AG04450 (cell line): ENCODE results near the gene SDK1. TPM values are rescaled to one million over a fixed set of nuclear protein-coding genes. Genes with fewer than 3 reads are reported as not detected.

Experiments used
- CTCF ChIA-PET: fragments of 300-600, 350-600 bp; formaldehyde crosslinking; extraction: SDS; loops from one replicate; lab custom pipeline; 2022; ENCODE audit warnings: antibody characterized with exemption, inconsistent platforms; lab: Charles Lee
- POLR2A ChIA-PET: fragments of 350-600 bp; formaldehyde crosslinking; extraction: SDS; loops from one replicate; lab custom pipeline; 2021; ENCODE audit warnings: antibody characterized with exemption, inconsistent platforms; lab: Yijun Ruan, JAX
- DNase-seq: peaks from one replicate; pipeline ENCODE4 v3.0.0-alpha.2; 2011; ENCODE audit warnings: low read depth, low spot score
- H3K27ac ChIP-seq: one replicate; pipeline ENCODE4 v1.5.1; 2012; ENCODE audit warnings: low read depth, low read length, control low read depth
- H3K27me3 ChIP-seq: one replicate; pipeline ENCODE4 v1.6.0; 2012; ENCODE audit warnings: low read length; ENCODE audit not compliant: control insufficient read depth, insufficient read depth
- H3K4me3 ChIP-seq: 2 replicates; pipeline ENCODE4 v1.5.1; 2011; ENCODE audit warnings: mild to moderate bottlenecking, low read depth, low read length, control low read depth
- H3K9me3 ChIP-seq: 2 replicates; pipeline ENCODE4 v1.5.1; 2012; ENCODE audit warnings: low read length; ENCODE audit not compliant: control insufficient read depth, insufficient read depth
- polyA plus RNA-seq: library from polyadenylated mRNA; depleted of rRNA; stranded (reverse); fragments of >200 nt; gene quantifications from 2 replicates; pipeline ENCODE4 v1.2.3, GENCODE V29; 2011
- TF ChIP-seq, protein P1 (sequence below): IDR thresholded peaks from 2 replicates; pipeline ENCODE4 v1.5.1; 2011; ENCODE audit warnings: low read depth, low read length, control low read depth, inconsistent platforms

Gene SDK1
- polyA plus RNA-seq, 1 experiment, result 2.2 TPM

DNA sequence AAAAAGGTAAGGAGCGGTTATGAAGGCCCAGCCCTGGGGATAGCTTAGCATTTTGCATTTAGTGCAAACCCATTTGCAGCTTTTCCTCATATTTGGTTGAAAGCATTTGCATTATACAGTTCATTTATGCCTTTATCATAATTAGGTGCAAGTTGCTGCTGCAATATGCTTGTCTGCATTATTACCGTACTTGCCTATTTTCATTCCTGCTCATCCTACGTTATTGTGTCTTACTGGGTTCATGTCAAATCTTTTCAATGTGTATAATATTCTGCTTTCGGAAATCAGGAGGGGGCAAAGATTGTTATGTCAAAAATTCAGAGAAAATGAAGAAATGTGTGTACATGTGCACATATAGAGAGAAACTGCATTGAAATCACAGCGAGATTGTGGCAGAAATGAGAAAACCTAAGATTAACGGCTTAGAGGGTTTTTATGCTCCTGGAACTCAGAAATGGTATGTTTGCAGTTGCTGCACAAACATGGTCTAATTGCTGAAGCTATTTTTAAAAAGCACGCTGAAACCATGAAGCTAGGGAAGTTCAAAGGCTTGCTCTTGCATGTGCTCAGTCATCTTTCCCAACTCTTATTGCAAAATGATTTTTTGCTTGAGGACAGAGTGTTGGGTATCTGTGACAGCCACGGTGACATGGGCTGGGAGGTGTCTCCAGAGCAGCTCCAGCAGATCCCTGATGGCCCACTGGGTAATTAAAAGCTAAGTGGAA, 613.2 kb downstream of the SDK1 start:
- H3K27me3 ChIP-seq, result no peaks in the 10 kb centered on the region
- peaks cover 37% of the 10 kb centered on the region for H3K9me3 ChIP-seq
- ChIA-PET POLR2A (no interaction called here), CTCF (interaction anchor here (1.0 kb wide), 1 partner anchor 17 kb away, joined by 4 read pairs; no protein-coding TSS in a partner anchor)
- no peak overlapping the region for H3K27ac ChIP-seq
- TF ChIP-seq, protein P1, sequence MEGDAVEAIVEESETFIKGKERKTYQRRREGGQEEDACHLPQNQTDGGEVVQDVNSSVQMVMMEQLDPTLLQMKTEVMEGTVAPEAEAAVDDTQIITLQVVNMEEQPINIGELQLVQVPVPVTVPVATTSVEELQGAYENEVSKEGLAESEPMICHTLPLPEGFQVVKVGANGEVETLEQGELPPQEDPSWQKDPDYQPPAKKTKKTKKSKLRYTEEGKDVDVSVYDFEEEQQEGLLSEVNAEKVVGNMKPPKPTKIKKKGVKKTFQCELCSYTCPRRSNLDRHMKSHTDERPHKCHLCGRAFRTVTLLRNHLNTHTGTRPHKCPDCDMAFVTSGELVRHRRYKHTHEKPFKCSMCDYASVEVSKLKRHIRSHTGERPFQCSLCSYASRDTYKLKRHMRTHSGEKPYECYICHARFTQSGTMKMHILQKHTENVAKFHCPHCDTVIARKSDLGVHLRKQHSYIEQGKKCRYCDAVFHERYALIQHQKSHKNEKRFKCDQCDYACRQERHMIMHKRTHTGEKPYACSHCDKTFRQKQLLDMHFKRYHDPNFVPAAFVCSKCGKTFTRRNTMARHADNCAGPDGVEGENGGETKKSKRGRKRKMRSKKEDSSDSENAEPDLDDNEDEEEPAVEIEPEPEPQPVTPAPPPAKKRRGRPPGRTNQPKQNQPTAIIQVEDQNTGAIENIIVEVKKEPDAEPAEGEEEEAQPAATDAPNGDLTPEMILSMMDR, result no peak
- no peak overlapping the region for H3K4me3 ChIP-seq
- no peak for DNase-seq

DNA sequence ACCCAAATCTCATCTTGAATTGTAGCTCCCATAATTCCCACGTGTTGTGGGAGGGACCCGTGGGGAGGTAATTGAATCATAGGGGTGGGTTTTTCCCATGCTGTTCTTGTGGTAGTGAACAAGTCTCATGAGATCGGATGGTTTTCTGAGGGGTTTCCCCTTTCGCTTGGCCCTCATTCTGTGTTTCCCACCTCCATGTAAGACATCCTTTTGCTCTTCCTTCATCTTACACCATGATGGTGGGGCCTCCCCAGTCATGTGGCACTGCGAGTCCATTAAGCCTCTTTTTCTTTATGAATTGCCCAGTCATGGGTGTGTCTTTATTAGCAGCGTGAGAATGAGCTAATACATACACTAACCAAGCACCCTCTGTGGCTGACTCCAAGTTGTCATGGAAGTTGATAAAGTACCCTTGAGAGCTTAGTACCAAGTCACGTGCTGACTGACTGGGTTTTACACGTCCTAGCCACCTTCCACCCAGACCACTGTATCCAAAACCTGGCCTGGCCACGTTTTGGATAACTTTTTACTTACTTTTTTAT, 614.4 kb downstream of the SDK1 start:
- ChIA-PET CTCF (interaction anchor here (1.0 kb wide), 1 partner anchor 18 kb away, joined by 4 read pairs; no protein-coding TSS in a partner anchor), POLR2A (no interaction called here)
- H3K27ac ChIP-seq, result no peak overlapping the region
- no peak overlapping the region for H3K4me3 ChIP-seq
- H3K27me3 ChIP-seq, result no peaks in the 10 kb centered on the region
- DNase-seq, result no peak
- TF ChIP-seq, protein P1, result no peak
- H3K9me3 ChIP-seq, result peaks cover 44% of the 10 kb centered on the region

DNA sequence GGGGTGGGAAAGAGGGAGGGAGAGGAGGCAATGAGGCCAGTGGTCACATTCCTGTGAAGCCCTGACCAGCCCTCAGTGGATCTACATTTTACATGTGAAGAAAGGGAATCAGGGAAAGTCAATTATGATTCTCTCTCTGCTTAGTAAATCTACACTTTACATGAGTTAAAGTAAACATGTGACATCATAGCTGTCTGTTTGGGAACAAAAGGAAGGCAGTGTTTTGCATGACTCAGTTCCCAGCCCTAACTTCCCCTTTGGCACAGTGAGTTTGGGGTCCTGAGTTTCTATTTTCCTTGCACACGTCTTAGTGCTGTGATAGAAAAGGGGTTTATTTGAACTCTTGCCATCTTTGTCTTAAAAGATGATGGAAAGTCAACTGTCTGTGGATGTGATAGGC, 615.1 kb downstream of the SDK1 start:
- no peak for DNase-seq
- CTCF ChIA-PET, result no interaction called here
- TF ChIP-seq, protein P1, result no peak
- POLR2A ChIA-PET, result interaction anchor here (0.6 kb wide), 1 partner anchor 45 kb away, joined by 3 read pairs; no protein-coding TSS in a partner anchor
- H3K4me3 ChIP-seq, result no peak overlapping the region
- H3K27ac ChIP-seq, result no peak overlapping the region
- H3K27me3 ChIP-seq, result no peaks in the 10 kb centered on the region
- peaks cover 39% of the 10 kb centered on the region for H3K9me3 ChIP-seq

DNA sequence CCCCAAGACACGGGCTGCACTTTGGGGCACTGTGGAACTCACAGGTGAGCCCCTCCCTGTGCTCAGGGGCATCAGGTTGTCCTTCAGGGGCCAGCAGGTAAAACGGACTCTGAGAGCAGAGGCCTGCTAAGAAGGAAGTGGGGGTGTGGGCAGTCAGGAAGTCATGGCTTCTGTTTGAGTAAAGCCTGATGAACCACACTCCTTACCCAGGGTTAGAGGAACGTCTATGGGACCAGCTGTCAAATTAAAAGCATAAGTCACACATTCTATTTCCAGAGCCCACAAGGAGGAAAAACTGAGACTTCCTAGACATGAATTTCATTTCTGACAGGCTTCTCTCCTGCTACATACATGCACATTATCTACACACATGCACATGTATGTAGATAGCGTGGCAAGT, 616.4 kb downstream of the SDK1 start:
- DNase-seq, result no peak
- Histone ChIP-seq H3K27me3 (no peaks in the 10 kb centered on the region), H3K9me3 (peaks cover 41% of the 10 kb centered on the region), H3K4me3 (no peak overlapping the region), H3K27ac (no peak overlapping the region)
- CTCF ChIA-PET, result no interaction called here
- TF ChIP-seq, protein P1, result no peak
- POLR2A ChIA-PET, result no interaction called here

DNA sequence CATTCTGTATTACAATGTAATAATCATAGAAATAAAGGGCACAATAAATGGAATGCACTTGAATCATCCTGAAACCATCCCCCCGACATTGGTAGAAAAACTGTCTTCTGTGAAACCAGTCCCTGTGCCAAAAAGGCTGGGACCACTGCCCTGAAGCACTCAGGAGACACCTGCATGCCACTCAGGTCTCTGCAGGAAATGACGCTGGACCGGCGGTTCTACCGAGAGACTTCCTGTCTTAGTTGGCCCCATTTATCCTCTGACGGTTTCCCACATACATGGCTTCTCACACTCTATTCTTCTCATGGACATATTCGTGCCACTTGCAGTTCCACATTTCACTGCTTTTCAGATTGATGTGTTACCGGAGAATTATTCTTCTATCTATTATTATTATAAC, 617.5 kb downstream of the SDK1 start:
- no peak for DNase-seq
- H3K9me3 ChIP-seq, result peaks cover 39% of the 10 kb centered on the region
- no peak overlapping the region for H3K4me3 ChIP-seq
- H3K27me3 ChIP-seq, result no peaks in the 10 kb centered on the region
- H3K27ac ChIP-seq, result no peak overlapping the region
- CTCF ChIA-PET, result no interaction called here
- TF ChIP-seq, protein P1, result no peak
- POLR2A ChIA-PET, result no interaction called here
